Left lung (tissue), 10 donors: ENCODE data around the gene VSNL1. TPM values are rescaled to one million over a fixed set of nuclear protein-coding genes. Genes with fewer than 3 reads are reported as not detected.

Source experiments
- ATAC-seq: fragments of 200-7000 bp; cut with Tn5 transposase; one replicate; pipeline ENCODE4 v1.9.1; 2020; ENCODE audit warnings: moderate library complexity
- DNase-seq, 4 donors: peaks; one replicate each; pipeline ENCODE4 v3.0.0-alpha.2; 2013 to 2020
- H3K27ac ChIP-seq, 2 donors: fragments of 200-600 bp; sonication (generic) in 1 of 2; one replicate each; pipeline versions ENCODE4 v1.5.0 to v1.8.0; 2020 to 2021
- H3K27me3 ChIP-seq, 2 donors: fragments of 200-600 bp; sonication (generic) in 1 of 2; one replicate each; pipeline versions ENCODE4 v1.5.0 to v1.8.0; 2020 to 2021
- H3K36me3 ChIP-seq, 2 donors: fragments of 200-600 bp; sonication (generic) in 1 of 2; one replicate each; pipeline versions ENCODE4 v1.5.0 to v1.8.0; 2020 to 2021
- H3K4me1 ChIP-seq, 2 donors: fragments of 200-600 bp; one replicate each; pipeline ENCODE4 v1.8.0; 2021
- H3K4me3 ChIP-seq, 2 donors: fragments of 200-600 bp; sonication (generic) in 1 of 2; one replicate each; pipeline versions ENCODE4 v1.5.0 to v1.8.0; 2020 to 2021; ENCODE audit warnings: mild to moderate bottlenecking in 1 of 2
- H3K9me3 ChIP-seq, 2 donors: fragments of 200-600 bp; sonication (generic) in 1 of 2; one replicate each; pipeline versions ENCODE4 v1.5.0 to v1.8.0; 2020 to 2021
- CTCF ChIP-seq, 2 donors: fragments of 200-600 bp; sonication (generic) in 1 of 2; IDR thresholded peaks; one replicate each; pipeline versions ENCODE4 v1.5.0 to v1.8.0; 2021; ENCODE audit warnings: antibody characterized with exemption in 2 of 2
- intact Hi-C, 2 donors: fragments of 100-400 bp; cut with DNase I; formaldehyde crosslinking; loops; one replicate each; pipeline versions ENCODE4 v1.11.2 to v1.14.2; 2022
- polyA plus RNA-seq, 6 donors: library from polyadenylated mRNA; unstranded; fragments of 120-200 nt; gene quantifications; one replicate each; pipeline ENCODE4 v1.2.1, GENCODE V29; 2013; ENCODE audit not compliant: insufficient read length in 6 of 6
- total RNA-seq, 2 donors: library from RNA; stranded (reverse); fragmentation: NEBNext Ultra II Directional; extraction: Animal tissue kit (Norgen Biotek cat#: 25700); gene quantifications; one replicate each; pipeline ENCODE4 v1.2.1, GENCODE V29; 2021
- donor health status: DM: no; HTN: yes; CAD: no.
- donor health status: DM: no; HTN: no; CAD: no.

VSNL1 gene
- total and polyA plus RNA-seq, 8 donors = 1.6 to 21.3 (median 16.9) TPM

- peaks cover 20 to 100% of the 10 kb centered on the region in 2 donors for H3K27me3 ChIP-seq
Observed at GRCh38 chr2:17541531-17541950, 1.0 kb downstream of the VSNL1 start.

GRCh38 chr2:17542471-17542870, 2.0 kb downstream of the VSNL1 start:
- intact Hi-C loops = no loop called here
- peaks cover 20 to 93% of the 10 kb centered on the region in 2 donors for H3K27me3 ChIP-seq
- TF ChIP-seq CTCF (IDR thresholded peaks at IDR 0.05) = no peak
- no peak overlapping the region for H3K27ac ChIP-seq
- H3K9me3 ChIP-seq = no peaks in the 10 kb centered on the region
- H3K36me3 ChIP-seq = no peaks in the 10 kb centered on the region
- no peak for ATAC-seq
- DNase-seq = no peak
- H3K4me1 ChIP-seq = peaks cover 0 to 5% of the 10 kb centered on the region in 2 donors
- H3K4me3 ChIP-seq = no peak overlapping the region

More at GRCh38 chr2:17541531-17541950, 1.0 kb downstream of the VSNL1 start:
- no peak for ATAC-seq
- peak overlapping the region; percentile 40 for H3K4me3 ChIP-seq
- H3K4me1 ChIP-seq = peaks cover 0 to 5% of the 10 kb centered on the region in 2 donors
- intact Hi-C loops = no loop called here
- no peak for TF ChIP-seq CTCF (IDR thresholded peaks at IDR 0.05)
- DNase-seq = no peak
- H3K27ac ChIP-seq = no peak overlapping the region
- H3K9me3 ChIP-seq = no peaks in the 10 kb centered on the region
- no peaks in the 10 kb centered on the region for H3K36me3 ChIP-seq

- no peak for ATAC-seq
- intact Hi-C loops = no loop called here
- TF ChIP-seq CTCF (IDR thresholded peaks at IDR 0.05) = no peak
Observed at GRCh38 chr2:17543131-17543660, 2.7 kb downstream of the VSNL1 start.

GRCh38 chr2:17543848-17544247, 3.4 kb downstream of the VSNL1 start:
- no peak overlapping the region for H3K4me3 ChIP-seq
- DNase-seq (no peak), ATAC-seq (no peak)
- no peaks in the 10 kb centered on the region for H3K36me3 ChIP-seq
- TF ChIP-seq CTCF (IDR thresholded peaks at IDR 0.05) = no peak
- H3K9me3 ChIP-seq = no peaks in the 10 kb centered on the region
- intact Hi-C loops = no loop called here
- H3K27ac ChIP-seq = no peak overlapping the region
- H3K27me3 ChIP-seq = peaks cover 10 to 79% of the 10 kb centered on the region in 2 donors
- peaks cover 0 to 4% of the 10 kb centered on the region in 2 donors for H3K4me1 ChIP-seq

More at GRCh38 chr2:17543131-17543660, 2.7 kb downstream of the VSNL1 start:
- DNase-seq = no peak
- H3K9me3 ChIP-seq = no peaks in the 10 kb centered on the region
- H3K36me3 ChIP-seq = no peaks in the 10 kb centered on the region
- H3K27ac ChIP-seq = no peak overlapping the region
- H3K4me3 ChIP-seq = no peak overlapping the region
- peaks cover 0 to 5% of the 10 kb centered on the region in 2 donors for H3K4me1 ChIP-seq
- H3K27me3 ChIP-seq = peaks cover 13 to 86% of the 10 kb centered on the region in 2 donors

GRCh38 chr2:17544256-17544655, 3.8 kb downstream of the VSNL1 start:
- Histone ChIP-seq H3K36me3 (no peaks in the 10 kb centered on the region), H3K9me3 (no peaks in the 10 kb centered on the region), H3K27me3 (peaks cover 10 to 75% of the 10 kb centered on the region in 2 donors), H3K4me3 (no peak overlapping the region), H3K4me1 (no peaks in the 10 kb centered on the region), H3K27ac (no peak overlapping the region)
- ATAC-seq (no peak), DNase-seq (no peak)
- intact Hi-C loops = no loop called here
- TF ChIP-seq CTCF (IDR thresholded peaks at IDR 0.05) = no peak
